GM21576 (cell line): ENCODE data around the gene DGKB.

Experiments used
- ATAC-seq: cut with Tn5 transposase; IDR thresholded peaks from one replicate; pipeline ENCODE4 v1.9.1; 2021; ENCODE audit warnings: mild to moderate bottlenecking, moderate library complexity; ENCODE audit not compliant: unreplicated experiment

The DGKB gene

GRCh38 chr7:14600766-14601367 is 301.7 kb downstream of the DGKB start:
- ATAC-seq = no peak

- ATAC-seq = no peak
Measured at GRCh38 chr7:14598978-14599377, 303.6 kb downstream of the DGKB start.

- no peak for ATAC-seq
Measured at GRCh38 chr7:14596421-14596820, 306.1 kb downstream of the DGKB start.

GRCh38 chr7:14590206-14590605 is 312.3 kb downstream of the DGKB start:
- no peak for ATAC-seq

- ATAC-seq = no peak
Measured at GRCh38 chr7:14585232-14585631, 317.3 kb downstream of the DGKB start.

- ATAC-seq = no peak
Measured at GRCh38 chr7:14583518-14583917, 319.0 kb downstream of the DGKB start.

GRCh38 chr7:14582010-14582409 is 320.5 kb downstream of the DGKB start:
- ATAC-seq = no peak

GRCh38 chr7:14579971-14580370 is 322.6 kb downstream of the DGKB start:
- ATAC-seq = no peak

GRCh38 chr7:14576578-14576977 is 326.0 kb downstream of the DGKB start:
- ATAC-seq = no peak

- ATAC-seq = no peak
Measured at GRCh38 chr7:14570750-14571607, 331.6 kb downstream of the DGKB start.

- no peak for ATAC-seq
Measured at GRCh38 chr7:14552060-14552459, 350.5 kb downstream of the DGKB start.

- no peak for ATAC-seq
Measured at GRCh38 chr7:14551310-14551709, 351.2 kb downstream of the DGKB start.

GRCh38 chr7:14542624-14543023 is 359.9 kb downstream of the DGKB start:
- ATAC-seq = no peak

- no peak for ATAC-seq
Measured at GRCh38 chr7:14521183-14521582, 381.4 kb downstream of the DGKB start.

- ATAC-seq = no peak
Measured at GRCh38 chr7:14510268-14510667, 392.3 kb downstream of the DGKB start.

- no peak for ATAC-seq
Measured at GRCh38 chr7:14507617-14508016, 394.9 kb downstream of the DGKB start.

- ATAC-seq = no peak
Measured at GRCh38 chr7:14505906-14506305, 396.6 kb downstream of the DGKB start.

GRCh38 chr7:14504134-14504533 is 398.4 kb downstream of the DGKB start:
- no peak for ATAC-seq

- ATAC-seq = no peak
Measured at GRCh38 chr7:14503623-14504022, 398.9 kb downstream of the DGKB start.

GRCh38 chr7:14501436-14501835 is 401.1 kb downstream of the DGKB start:
- ATAC-seq = no peak

GRCh38 chr7:14497390-14497789 is 405.2 kb downstream of the DGKB start:
- no peak for ATAC-seq

GRCh38 chr7:14495633-14496032 is 406.9 kb downstream of the DGKB start:
- ATAC-seq = no peak
